Measurements from ENCODE around the gene ELOB.
A peak's percentile ranks its signal among the peaks of the same experiment; 100 is the strongest.

Gene ELOB

DNA sequence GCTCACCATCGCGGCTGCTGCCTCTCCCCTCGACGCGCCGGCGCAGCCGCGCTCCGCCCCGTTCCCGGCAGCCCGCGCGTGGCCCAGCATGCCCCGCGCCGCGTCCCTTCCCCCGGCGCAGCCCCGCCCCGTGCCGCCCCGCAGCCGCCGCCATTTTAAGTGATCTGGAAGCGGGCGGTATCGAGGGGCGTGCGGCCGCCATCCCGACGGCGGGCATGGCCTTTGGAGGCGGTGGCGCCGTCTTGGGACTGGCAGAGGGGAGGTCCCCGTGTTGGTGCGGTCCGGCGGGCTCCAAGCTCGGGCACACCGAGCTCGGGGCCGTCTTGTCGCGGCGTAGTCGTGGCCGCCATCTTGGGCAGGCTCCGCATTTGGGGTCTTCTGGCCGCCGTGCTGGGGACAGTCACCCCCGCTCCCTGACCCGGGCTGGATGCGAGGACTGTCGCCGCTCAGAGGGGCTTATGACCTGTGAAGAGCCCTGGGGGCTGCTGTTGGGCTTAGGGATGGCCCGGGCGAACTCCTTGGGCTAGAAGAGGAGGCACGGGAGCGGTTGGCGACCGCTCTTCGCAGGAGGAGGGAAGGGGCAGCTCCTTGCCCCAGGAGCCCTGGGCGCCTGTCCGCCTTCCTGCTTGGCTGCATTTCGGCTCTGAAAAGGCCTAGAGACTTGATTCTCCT is at the start of gene ELOB:
ELOB (minus strand) TSS at position 50 of the 672 bp plus-strand sequence; CDS start at position 9, 41 bp downstream.
- peak; percentile 91 for DNase-seq (ENCODE audit: low read depth)
- TF ChIP-seq, protein P1, sequence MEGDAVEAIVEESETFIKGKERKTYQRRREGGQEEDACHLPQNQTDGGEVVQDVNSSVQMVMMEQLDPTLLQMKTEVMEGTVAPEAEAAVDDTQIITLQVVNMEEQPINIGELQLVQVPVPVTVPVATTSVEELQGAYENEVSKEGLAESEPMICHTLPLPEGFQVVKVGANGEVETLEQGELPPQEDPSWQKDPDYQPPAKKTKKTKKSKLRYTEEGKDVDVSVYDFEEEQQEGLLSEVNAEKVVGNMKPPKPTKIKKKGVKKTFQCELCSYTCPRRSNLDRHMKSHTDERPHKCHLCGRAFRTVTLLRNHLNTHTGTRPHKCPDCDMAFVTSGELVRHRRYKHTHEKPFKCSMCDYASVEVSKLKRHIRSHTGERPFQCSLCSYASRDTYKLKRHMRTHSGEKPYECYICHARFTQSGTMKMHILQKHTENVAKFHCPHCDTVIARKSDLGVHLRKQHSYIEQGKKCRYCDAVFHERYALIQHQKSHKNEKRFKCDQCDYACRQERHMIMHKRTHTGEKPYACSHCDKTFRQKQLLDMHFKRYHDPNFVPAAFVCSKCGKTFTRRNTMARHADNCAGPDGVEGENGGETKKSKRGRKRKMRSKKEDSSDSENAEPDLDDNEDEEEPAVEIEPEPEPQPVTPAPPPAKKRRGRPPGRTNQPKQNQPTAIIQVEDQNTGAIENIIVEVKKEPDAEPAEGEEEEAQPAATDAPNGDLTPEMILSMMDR (IDR thresholded peaks at IDR 0.05; ENCODE audit: insufficient read depth, low read depth, low read length, missing control alignments), result no peak
- H3K4me3 ChIP-seq (ENCODE audit: low read depth, low read length), result peak within 1 kb of the TSS; percentile 90

DNA sequence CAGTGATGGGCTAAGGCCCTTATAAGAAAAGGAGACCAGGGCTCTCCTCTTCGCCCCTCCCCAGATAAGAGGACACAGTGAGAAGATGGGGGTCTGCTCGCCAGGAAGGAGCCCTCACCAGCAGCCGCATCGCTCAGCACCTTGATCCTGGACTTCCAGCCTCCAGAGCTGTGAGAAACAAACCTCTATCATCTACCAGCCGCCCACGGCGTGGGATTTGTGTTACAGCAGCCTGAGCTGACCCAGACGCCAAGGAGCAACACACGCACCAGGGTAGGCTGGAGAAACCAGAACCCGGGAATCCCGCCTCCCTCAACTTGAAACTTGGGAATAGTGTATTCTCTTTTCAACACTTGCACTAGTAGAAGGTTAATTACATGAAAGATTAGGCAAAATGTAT is 48.8 kb upstream of the ELOB start:
- no peak for DNase-seq (ENCODE audit: low read depth)
- no peak overlapping the region for H3K4me3 ChIP-seq (ENCODE audit: low read depth, low read length)
- TF ChIP-seq, protein P1 (IDR thresholded peaks at IDR 0.05; ENCODE audit: insufficient read depth, low read depth, low read length, missing control alignments), result no peak

DNA sequence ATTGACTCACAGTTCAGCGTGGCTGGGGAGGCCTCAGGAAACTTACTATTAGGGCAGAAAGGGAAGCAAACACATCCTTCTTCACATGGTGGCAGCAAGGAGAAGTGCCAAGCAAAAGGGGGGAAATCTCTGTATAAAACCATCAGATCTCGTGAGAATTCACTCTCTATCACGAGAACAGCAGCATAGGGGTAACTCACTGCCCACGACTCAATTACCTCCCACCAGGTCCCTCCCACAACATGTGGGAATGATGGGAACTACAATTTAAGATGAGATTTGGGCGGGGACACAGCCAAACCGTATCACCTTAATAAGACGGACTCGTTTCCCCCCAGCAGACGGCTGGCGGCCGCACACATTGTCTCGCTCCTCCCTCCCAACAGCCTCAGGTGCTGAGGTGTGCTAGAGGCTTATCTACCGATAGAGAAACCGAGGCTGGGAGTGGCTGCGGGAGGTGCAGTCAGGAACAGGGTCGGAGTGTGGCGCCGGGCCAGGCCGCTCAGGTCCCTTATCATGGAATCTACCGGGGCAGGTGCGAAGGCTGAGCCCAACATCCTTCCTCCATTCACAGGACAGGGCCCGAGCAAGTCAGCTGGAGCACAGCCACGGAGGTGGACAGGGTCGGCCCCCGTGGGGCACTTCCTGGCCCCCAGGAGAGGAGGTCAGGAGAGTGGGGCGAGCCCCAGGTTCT is 48.1 kb upstream of the ELOB start:
- TF ChIP-seq, protein P1 (IDR thresholded peaks at IDR 0.05; ENCODE audit: insufficient read depth, low read depth, low read length, missing control alignments), result no peak
- no peak overlapping the region for H3K4me3 ChIP-seq (ENCODE audit: low read depth, low read length)
- no peak for DNase-seq (ENCODE audit: low read depth)

DNA sequence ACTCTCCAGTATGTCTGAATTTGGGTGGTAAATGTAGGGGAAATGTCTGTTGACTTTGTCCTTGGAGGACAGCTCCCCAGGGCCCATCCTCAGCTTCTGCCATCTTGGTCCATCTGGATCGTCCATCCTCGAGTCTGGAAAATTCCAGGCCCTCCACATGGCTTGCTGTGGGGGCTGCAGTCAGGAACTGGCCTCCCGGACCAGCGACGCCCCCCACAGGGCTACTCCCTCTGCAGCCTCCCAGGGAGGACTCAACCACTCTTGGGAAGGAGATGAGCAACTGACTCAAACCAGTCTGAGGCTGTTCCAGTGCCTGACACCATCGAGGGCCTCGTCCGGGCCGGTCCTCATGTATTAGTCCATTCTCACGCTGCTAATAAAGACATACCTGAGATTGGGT is 47.5 kb upstream of the ELOB start:
- DNase-seq (ENCODE audit: low read depth), result no peak
- H3K4me3 ChIP-seq (ENCODE audit: low read depth, low read length), result no peak overlapping the region
- TF ChIP-seq, protein P1 (IDR thresholded peaks at IDR 0.05; ENCODE audit: insufficient read depth, low read depth, low read length, missing control alignments), result no peak

DNA sequence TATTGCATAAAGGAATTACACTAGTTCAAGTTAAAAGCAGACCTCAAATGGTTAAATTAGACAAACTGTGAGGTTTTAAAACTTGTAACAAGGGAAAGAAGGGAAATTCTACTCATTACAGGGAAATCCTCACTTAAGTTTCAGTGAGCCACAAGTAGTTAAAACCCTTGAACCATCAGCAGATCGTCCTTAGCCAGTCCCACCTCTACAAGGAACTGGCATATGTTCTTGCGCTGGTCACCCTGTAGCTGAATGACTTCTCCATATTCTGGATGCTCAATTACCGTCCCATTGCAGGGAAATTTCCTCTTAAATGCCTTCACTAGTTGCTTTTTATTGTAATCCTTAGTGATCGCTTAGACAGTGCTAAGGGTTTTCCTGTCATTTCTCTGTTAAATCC is 45.4 kb upstream of the ELOB start:
- TF ChIP-seq, protein P1 (IDR thresholded peaks at IDR 0.05; ENCODE audit: insufficient read depth, low read depth, low read length, missing control alignments), result no peak
- DNase-seq (ENCODE audit: low read depth), result no peak
- H3K4me3 ChIP-seq (ENCODE audit: low read depth, low read length), result no peak overlapping the region

DNA sequence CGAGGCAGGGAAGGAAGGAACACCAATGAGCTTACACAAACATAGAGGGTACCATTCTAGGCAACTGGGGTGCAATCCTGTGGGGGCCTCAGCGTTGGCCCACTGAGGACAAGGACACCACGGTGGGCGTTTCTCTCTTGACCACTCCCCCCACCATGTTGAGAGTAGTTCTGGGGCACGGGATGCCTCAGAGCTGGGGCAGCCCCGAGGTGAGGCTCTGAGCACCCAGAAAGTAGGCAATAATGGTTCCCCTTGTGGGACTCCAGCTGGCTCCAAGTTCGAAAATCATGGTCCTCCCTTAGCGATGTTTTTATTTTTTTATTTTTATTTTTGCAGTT is 45.0 kb upstream of the ELOB start:
- TF ChIP-seq, protein P1 (IDR thresholded peaks at IDR 0.05; ENCODE audit: insufficient read depth, low read depth, low read length, missing control alignments), result no peak
- no peak for DNase-seq (ENCODE audit: low read depth)
- H3K4me3 ChIP-seq (ENCODE audit: low read depth, low read length), result no peak overlapping the region
